HG03521 (cell line): ENCODE data around the gene LAIR1.

Experiments
- ATAC-seq: cut with Tn5 transposase; IDR thresholded peaks from one replicate; pipeline ENCODE4 v1.9.1; 2021; ENCODE audit warnings: mild to moderate bottlenecking, moderate library complexity; ENCODE audit not compliant: unreplicated experiment

Gene LAIR1

DNA sequence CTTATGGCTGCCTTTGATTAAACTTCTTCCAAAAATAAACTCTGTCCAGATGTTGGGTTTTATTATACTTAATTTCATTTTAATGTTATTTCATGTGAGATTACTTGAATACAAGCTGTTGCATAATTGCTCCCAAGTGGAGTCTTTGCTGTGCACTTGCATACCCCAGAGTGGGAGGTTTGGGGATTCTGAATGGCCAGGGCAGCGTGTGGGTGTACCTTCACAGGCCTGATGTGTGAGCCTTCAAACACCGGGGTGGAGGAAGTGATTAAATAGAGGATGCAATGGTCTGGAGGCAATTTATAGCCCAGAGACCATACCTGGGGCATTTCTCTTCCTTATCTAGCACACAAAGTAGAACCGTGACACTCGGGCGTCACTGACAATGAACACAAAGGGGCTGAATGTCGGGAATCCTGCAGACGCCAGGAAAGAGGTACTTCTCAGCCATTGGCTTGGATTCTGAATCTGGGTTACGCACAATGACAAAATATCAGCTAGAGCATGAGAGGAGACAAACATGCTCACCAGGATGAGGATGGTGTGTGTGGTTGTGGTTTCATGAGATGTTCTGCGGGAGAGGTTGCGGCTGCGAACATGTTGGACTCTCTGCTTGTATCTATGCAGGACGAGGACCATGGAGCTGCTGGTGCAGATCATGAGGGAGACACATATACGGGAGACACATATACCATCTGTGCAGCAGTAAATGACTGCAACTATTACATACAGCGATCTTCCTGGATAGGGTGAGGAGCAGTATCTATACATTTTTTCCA is 44.6 kb downstream of the LAIR1 start:
- ATAC-seq: no peak

DNA sequence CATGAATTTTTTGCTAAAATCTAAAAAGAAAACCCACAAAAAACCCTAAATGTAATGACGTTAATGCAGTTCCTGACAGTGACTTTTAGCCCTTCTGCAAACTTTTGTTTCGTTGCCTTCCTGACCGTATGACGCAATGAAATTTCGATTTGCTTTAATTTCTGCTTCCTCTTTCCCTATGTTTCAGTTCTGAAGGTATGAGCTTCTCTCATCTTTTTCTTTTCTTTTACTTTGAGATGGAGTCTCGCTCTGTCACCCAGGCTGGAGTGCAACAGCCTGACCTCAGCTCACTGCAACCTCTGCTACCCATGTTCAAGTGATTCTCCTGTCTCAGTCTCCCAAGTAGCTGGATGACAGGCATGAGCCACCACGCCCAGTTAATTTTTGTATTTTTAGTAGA is 45.7 kb downstream of the LAIR1 start:
- ATAC-seq: no peak

DNA sequence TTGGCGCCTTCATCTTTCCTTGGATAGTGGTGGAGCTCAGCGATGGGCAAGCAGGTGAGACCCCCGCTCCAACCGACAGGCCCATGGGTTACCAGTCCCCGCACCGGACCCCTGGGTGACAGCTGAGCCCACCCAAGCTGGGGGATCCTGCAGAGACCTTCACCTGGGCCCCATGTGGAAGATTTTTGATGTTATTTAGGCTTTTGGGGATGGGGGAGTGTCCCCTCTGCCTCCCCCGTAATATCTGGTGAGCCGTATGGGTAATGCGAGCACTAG is 46.8 kb downstream of the LAIR1 start:
- no peak for ATAC-seq

DNA sequence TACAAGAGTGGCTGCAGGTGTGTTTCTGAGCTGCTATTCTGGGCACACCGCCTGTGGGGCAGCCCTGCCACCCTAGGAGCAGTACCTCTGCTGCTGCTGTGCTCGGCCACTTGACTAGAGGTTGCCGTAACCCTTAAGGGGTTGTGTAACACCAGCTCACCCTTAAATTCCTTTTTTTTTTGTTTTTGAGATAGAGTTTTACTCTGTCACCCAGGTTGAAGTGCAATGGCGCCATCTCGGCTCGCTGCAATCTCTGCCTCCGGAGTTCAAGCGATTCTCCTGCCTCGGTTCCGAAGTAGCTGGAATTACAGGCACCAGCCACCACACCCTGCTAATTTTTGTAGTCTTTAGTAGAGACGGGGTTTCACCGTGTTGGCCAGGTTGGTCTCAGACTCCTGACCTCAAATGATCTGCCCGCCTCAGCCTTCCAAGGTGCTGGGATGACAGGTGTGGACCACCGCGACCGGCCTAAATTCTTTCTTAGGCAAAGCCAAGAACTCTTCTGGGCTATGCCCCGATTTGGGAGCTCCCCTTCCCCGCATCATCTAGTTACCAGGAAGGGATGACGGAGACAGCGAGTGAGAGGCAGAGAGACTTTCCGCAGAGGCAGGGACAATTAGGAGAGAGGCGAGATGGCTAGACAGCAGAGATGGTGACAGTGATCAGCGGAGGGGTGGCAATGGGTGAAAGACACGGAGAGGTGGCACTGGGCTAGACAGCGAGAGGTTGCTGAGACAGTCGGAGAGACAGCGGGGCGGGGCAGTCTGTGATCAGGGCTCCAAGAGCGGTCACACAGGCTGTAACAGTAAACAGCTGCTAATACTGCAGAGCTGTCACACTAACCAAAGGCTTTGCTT is 47.4 kb downstream of the LAIR1 start:
- no peak for ATAC-seq

DNA sequence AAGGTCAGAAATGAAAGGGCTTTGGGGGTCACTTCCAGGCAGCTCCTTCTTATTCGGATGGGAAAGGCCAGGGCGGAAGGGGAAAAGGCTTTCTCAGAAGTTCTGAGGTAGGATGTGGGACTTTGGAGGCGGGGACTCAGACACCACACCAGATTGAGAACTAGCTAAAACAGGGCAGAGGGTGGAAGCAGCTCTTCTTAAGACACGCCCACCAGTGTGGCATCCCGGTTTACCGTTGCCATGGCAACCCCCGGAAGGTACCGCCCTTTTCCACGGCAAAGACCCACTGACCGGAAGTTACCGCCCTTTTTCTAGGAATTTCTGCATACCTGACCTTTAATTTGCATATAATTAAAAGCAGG is 48.0 kb downstream of the LAIR1 start:
- no peak for ATAC-seq

DNA sequence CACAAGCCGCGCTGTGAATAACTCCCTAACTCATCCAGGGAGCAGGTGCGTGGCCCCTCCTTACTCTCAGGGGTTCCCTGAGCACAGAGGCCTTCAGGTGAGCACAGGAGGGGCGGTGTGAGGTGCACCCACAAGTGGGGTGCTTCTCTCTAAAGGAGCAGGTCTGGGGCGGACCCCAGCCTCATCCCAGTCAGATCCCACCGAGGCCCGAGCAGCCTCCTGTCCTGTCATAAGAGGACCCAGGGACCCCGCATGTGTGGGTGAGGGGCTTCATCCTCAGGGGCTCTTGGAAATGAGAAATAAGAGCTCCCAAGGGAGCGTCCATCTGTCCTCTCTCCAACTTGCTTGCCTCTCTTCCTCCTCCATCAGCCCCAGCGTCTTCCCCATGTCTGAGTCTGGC is 48.8 kb downstream of the LAIR1 start:
- ATAC-seq: no peak

DNA sequence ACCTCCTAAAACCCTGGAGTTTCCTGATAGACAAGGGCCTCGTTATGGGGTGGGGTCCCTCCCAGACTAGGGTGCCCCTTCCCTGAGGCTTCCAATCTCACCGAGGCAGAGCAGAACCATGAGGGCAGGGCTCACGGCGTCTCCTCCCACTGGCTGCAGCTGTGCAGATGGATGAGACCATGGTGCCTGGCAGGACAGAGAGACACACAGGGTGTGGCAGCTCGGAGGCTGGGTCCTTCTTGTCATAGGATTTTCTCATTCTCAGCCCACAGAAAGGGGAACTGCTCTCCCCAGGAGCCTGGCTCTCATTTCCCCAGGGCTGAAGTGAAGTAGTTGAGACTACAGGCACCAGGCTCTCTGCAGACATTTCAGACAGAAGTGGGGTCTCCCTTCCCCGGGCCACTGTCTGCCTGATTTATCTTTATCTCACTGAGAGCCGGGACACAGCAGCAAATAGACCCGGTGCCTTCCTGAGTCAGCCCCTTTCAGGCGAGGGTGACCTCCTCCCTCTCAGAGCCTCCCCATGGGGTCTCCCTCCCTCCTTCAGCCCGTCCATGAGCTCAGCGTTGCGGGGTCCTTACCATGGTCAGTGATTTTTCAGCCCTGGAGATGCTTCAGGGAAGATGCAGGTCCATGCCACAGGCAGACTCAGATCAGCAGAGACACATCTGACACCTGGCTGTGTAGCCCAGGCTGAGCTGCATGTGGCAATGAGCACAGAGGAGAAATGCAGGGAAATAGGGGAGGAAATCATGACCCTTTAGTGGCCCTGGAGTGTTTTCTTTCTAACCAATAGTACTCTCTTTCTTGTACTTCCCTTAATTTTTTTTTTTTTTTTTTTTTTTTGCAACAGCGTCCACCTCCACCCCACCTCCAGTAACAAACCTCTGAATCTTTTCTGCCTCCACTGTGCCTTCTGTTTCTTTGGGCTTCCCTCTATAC is 52.0 kb downstream of the LAIR1 start, which contains the start of gene LILRA5:
LILRA5 (minus strand) TSS at position 731 of the 942 bp plus-strand sequence; CDS start at position 584, 147 bp downstream.
- no peak for ATAC-seq

DNA sequence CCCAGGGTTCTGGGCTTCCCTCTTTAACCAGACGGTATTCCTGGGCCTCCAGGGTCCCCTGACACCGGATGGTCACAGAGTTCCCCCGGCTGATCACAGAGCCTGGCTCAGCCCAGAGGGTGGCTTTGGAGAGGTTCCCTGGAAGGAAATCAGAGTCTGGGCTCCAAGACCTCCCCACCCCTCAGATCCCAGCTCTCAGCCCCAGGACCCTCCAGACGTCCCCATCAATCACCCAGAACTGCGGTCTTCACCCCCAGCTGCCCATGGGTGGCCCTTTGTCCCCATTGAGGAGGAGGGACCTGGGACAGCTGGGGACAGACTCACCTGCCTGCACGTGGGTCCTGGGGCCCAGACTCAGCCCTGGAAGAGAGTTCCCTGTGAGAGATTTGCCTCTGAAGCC is 52.7 kb downstream of the LAIR1 start:
- no peak for ATAC-seq

DNA sequence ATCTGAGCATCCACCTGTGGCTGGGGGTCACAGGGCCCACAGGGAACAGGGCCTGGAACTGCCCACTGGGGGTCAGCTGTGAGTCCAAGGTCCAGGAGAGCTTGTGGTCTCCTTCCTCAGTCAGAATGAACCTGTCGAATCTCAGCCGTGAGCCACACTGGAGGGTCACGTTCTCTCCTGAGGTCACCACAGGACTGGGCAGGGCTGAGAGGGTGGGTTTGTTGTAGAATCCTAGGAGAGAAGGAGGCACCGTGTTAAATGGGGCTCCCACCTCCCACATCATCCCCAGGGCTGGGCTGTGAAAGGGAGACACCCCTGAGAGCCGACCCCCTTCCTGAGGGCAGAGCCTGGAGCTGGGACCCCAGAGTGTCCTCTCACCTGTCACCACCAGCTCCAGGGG is 53.2 kb downstream of the LAIR1 start:
- no peak for ATAC-seq

DNA sequence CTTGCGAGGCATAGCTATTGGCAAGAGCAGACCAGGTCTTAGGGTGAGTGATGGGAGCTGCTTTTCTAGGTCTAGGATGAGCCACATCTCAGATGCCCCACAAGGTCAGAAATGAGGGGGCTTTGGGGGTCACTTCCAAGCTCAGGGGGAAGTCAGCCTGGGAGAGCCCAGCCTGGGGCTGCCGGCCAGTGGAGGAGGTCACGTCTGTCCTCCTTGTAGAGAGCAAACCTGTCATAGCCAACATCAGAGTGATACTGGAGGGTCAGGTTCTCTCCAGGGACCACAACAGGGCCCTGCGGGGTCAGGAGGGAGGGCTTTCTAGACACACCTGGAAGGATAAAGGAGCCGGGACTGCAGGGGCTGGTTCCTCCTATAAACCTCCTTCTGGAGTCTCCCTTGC is 54.2 kb downstream of the LAIR1 start:
- no peak for ATAC-seq

DNA sequence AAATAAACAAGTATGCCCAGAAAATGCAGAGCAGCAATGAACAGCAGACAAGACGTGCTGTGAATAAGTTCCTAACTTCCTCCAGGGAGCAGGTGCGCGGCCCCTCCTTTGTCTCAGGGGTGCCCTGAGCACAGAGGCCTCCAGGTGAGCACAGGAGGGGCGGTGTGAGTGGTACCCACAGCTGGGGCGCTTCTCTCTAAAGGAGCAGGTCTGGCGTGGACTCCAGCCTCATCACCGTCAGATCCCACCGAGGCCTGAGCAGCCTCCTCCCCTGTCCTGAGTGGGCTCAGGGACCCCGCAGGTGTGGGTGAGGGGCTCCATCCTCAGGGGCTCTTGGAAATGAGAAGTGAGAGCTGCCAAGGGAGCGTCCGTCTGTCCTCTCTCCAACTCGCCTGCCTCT is 54.9 kb downstream of the LAIR1 start:
- no peak for ATAC-seq

DNA sequence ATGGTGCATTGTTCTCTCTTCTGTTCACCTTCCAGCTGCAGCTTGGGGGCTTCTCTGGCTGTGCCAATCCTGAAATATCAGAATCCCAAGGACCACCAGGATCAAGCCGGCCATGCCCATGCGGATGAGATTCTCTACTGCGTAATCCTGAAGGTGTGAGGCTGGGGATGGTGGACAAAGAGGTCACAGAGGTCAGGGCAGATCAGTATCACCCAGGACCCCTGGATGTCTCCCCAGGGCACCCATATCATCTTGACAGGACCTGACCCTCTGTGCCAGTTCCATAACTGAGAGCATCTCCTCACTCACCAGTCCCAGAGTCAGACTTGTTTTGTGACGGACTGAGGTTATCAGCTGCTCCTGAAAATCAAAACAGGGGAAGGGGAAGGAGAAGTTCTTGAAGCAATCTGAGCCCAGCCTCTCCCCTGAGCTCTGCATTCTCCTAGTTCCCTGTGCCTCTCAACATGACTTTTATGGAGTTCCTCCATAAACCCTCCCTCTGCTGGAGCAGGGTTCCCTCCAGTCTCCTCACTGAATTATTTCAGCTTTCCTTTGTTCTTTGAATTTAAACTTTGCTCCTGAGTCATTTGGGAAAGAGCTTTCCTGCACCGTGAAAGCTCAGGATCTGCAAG is 57.2 kb downstream of the LAIR1 start:
- ATAC-seq: no peak

DNA sequence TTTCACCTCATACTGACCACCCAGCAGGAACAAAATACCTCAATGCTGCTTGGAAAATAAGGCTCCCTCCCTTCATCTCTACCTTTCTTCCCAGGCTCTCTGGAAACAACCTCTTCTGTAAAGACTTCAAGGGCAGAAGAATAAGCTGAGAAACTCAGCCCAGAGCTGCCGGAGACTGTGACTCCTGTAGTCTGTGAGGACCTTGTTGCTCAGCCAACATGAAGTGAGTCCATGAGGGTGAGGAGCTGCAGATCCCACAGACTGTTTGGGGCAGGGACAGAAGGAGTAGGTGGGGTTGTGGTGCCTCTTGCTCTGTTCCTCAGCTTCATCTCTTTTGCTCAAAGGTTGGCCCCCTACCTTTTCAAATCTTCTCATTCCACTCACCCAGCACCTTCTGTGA is 59.6 kb downstream of the LAIR1 start:
- no peak for ATAC-seq

DNA sequence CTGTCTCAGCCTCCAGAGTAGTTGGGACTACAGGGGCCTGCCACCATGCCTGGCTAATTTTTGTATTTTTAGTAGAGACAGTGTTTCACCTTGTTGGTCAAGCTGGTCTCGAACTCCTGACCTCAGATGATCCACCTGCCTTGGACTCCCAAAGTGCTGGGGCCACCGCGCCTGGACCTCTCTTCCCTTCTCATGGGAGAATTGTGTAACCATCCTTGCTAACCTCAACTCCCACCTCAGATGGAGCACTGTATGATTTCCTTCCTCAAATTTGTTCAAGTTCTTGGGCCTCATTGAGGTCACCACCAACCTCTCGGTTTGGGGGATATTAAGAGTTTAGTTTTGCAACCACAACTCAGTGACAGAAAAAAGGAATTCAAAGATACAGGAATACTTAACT is 62.5 kb downstream of the LAIR1 start:
- ATAC-seq: no peak
